Measurements from ENCODE around the gene AMT. TPM values are rescaled to one million over a fixed set of nuclear protein-coding genes. Genes with fewer than 3 reads are reported as not detected.

AMT gene
- 0.67 and 1.3 TPM in 2 replicates for total RNA-seq

GRCh38 chr3:49422379-49423248, at the start of gene AMT:
AMT (minus strand) TSS chr3:49422473; CDS start chr3:49422450, 23 bp downstream.

GRCh38 chr3:49469936-49470713, 47.9 kb upstream of the AMT start, which contains the start of gene DAG1:
DAG1 (plus strand) TSS chr3:49470267; CDS start chr3:49510535, 40,268 bp downstream.

GRCh38 chr3:49411968-49412631, 10.2 kb downstream of the AMT start, which contains the start of the genes RHOA and TCTA:
RHOA (minus strand) TSS chr3:49411976; CDS start chr3:49375589, 36,387 bp downstream.
TCTA (plus strand) TSS chr3:49412423; CDS start chr3:49412427, 4 bp downstream.

Small RNA genes lying within 50 kb of the gene (small RNA-seq; reads per million reads assigned to genes)
- not detected for gene RNA5SP130

Other genes with a start within 250 kb of the AMT start
- 0.98 and 1.9 TPM in 2 replicates for gene C3orf62, start 145.2 kb downstream of the AMT start, total RNA-seq
- gene USP4, start 82.4 kb downstream of the AMT start, total RNA-seq: 25.2 and 27.6 TPM in 2 replicates
- gene GPX1, start 64.1 kb downstream of the AMT start, total RNA-seq: 353 and 398 TPM in 2 replicates
- 712 and 751 TPM in 2 replicates for gene RHOA, start 10.5 kb downstream of the AMT start, total RNA-seq
- 14.4 and 22.1 TPM in 2 replicates for gene TCTA, start 10.1 kb downstream of the AMT start, total RNA-seq
- 4.9 and 8.2 TPM in 2 replicates for gene NICN1, start 6.9 kb upstream of the AMT start, total RNA-seq
- gene DAG1, start 47.8 kb upstream of the AMT start, total RNA-seq: 57.5 and 68.9 TPM in 2 replicates
- gene BSN, start 132.0 kb upstream of the AMT start, total RNA-seq: 0.19 and 0.65 TPM in 2 replicates